Mesenchymal stem cell (in vitro differentiated cells and primary cell): ENCODE measurements around the gene KIF18B.

Source experiments
- DNase-seq: peaks from one replicate; pipeline ENCODE4 v3.0.0-alpha.2; 2013
- H2AFZ ChIP-seq: one replicate; pipeline ENCODE4 v1.6.1; 2013; ENCODE audit warnings: low read depth, mild to moderate bottlenecking, control low read depth, inconsistent platforms, low read length, moderate library complexity
- H2AK5ac ChIP-seq: 2 replicates; pipeline ENCODE4 v1.6.1; 2013; ENCODE audit warnings: low read length, moderate library complexity, mild to moderate bottlenecking, inconsistent platforms; ENCODE audit not compliant: severe bottlenecking
- H2BK120ac ChIP-seq: one replicate; pipeline ENCODE4 v1.6.1; 2013; ENCODE audit warnings: low read depth, mild to moderate bottlenecking, inconsistent platforms, low read length, moderate library complexity
- H2BK12ac ChIP-seq, 2 experiments: one replicate each; pipeline ENCODE4 v1.6.1; 2013; ENCODE audit warnings: inconsistent platforms in 2 of 2, low read length in 2 of 2, mild to moderate bottlenecking in 2 of 2, moderate library complexity in 2 of 2, control low read depth in 1 of 2
- H2BK15ac ChIP-seq: one replicate; pipeline ENCODE4 v1.6.1; 2013; ENCODE audit warnings: mild to moderate bottlenecking, low read depth, inconsistent platforms; ENCODE audit not compliant: poor library complexity, severe bottlenecking
- H2BK5ac ChIP-seq: 2 replicates; pipeline ENCODE4 v1.6.1; 2013; ENCODE audit warnings: low read depth, mild to moderate bottlenecking, low read length, control low read depth, inconsistent platforms; ENCODE audit not compliant: poor library complexity, severe bottlenecking
- H3K14ac ChIP-seq, 2 experiments: one replicate each; pipeline ENCODE4 v1.6.1; 2013; ENCODE audit warnings: inconsistent platforms in 2 of 2, low read length in 2 of 2, control low read depth in 1 of 2, mild to moderate bottlenecking in 1 of 2, moderate library complexity in 1 of 2
- H3K18ac ChIP-seq, 2 experiments: one replicate each; pipeline ENCODE4 v1.6.1; 2013; ENCODE audit warnings: inconsistent platforms in 2 of 2, low read length in 2 of 2, control low read depth in 1 of 2, low read depth in 1 of 2, mild to moderate bottlenecking in 1 of 2
- H3K23ac ChIP-seq, 2 experiments: one replicate each; pipeline ENCODE4 v1.6.1; 2013; ENCODE audit warnings: inconsistent platforms in 2 of 2, low read length in 2 of 2, mild to moderate bottlenecking in 2 of 2, moderate library complexity in 2 of 2, control low read depth in 1 of 2
- H3K27ac ChIP-seq: 2 replicates; pipeline ENCODE4 v1.5.1; 2013; ENCODE audit warnings: mild to moderate bottlenecking, moderate library complexity, low read length, control low read depth, inconsistent platforms; ENCODE audit not compliant: poor library complexity, severe bottlenecking
- H3K27me3 ChIP-seq, 2 experiments: 2 replicates each; pipeline versions ENCODE4 v1.6.1 to v1.7.0; 2013; ENCODE audit warnings: low read length in 2 of 2, mild to moderate bottlenecking in 2 of 2, moderate library complexity in 2 of 2, control low read depth in 1 of 2, inconsistent platforms in 1 of 2; ENCODE audit not compliant: control insufficient read depth in 1 of 2, insufficient read depth in 1 of 2
- H3K36me3 ChIP-seq, 2 experiments: 2 replicates each; pipeline versions ENCODE4 v1.6.1 to v1.7.0; 2013; ENCODE audit warnings: low read length in 2 of 2, control low read depth in 1 of 2, inconsistent platforms in 1 of 2, low read depth in 1 of 2, mild to moderate bottlenecking in 1 of 2; ENCODE audit not compliant: insufficient read depth in 2 of 2, control insufficient read depth in 1 of 2
- H3K4ac ChIP-seq, 2 experiments: one replicate each; pipeline ENCODE4 v1.6.1; 2013; ENCODE audit warnings: inconsistent platforms in 2 of 2, low read length in 2 of 2, mild to moderate bottlenecking in 2 of 2, moderate library complexity in 2 of 2, control low read depth in 1 of 2, low read depth in 1 of 2
- H3K4me1 ChIP-seq: 2 replicates; pipeline ENCODE4 v1.6.1; 2013; ENCODE audit warnings: low read depth, low read length, control low read depth; ENCODE audit not compliant: control insufficient read depth, insufficient read depth
- H3K4me2 ChIP-seq: 2 replicates; pipeline ENCODE4 v1.6.1; 2013; ENCODE audit warnings: low read length, mild to moderate bottlenecking, inconsistent platforms; ENCODE audit not compliant: poor library complexity, severe bottlenecking
- H3K4me3 ChIP-seq, 2 experiments: 2 replicates each; pipeline versions ENCODE4 v1.5.1 to v1.7.0; 2013; ENCODE audit warnings: low read length in 2 of 2, mild to moderate bottlenecking in 2 of 2, control low read depth in 1 of 2, low read depth in 1 of 2; ENCODE audit not compliant: insufficient read depth in 1 of 2
- H3K79me1 ChIP-seq: replicated peaks from 2 replicates; pipeline ENCODE4 v1.6.1; 2013; ENCODE audit warnings: mild to moderate bottlenecking, control low read depth, low read length, inconsistent platforms; ENCODE audit not compliant: poor library complexity, severe bottlenecking
- H3K9ac ChIP-seq: 2 replicates; pipeline ENCODE4 v1.7.0; 2013; ENCODE audit warnings: mild to moderate bottlenecking, low read length, moderate library complexity
- H3K9me3 ChIP-seq: 2 replicates; pipeline ENCODE4 v1.7.0; 2013; ENCODE audit warnings: mild to moderate bottlenecking, low read length; ENCODE audit not compliant: control insufficient read depth
- H4K8ac ChIP-seq: one replicate; pipeline ENCODE4 v1.6.1; 2013; ENCODE audit warnings: inconsistent platforms, mild to moderate bottlenecking, low read length, moderate library complexity
- H4K91ac ChIP-seq: one replicate; pipeline ENCODE4 v1.6.1; 2013; ENCODE audit warnings: mild to moderate bottlenecking, low read length, inconsistent platforms
- WGBS: methylation state at CpG from one replicate; pipeline ENCODE4 v1.1.7; 2013; ENCODE audit warnings: mixed read lengths; 5-methylcytosine and 5-hydroxymethylcytosine counted together

KIF18B gene

GRCh38 chr17:44922746-44923470, 24.7 kb downstream of the KIF18B start:
- Histone ChIP-seq H3K14ac (no peak overlapping the region), H3K27me3 (peaks cover 8 to 25% of the 10 kb centered on the region in 2 experiments), H3K36me3 (peaks cover 3 to 13% of the 10 kb centered on the region in 2 experiments), H2BK12ac (no peak overlapping the region), H2BK15ac (peak overlapping the region; percentile 8), H3K79me1 (peaks cover 3% of the 10 kb centered on the region), H3K23ac (no peak overlapping the region), H3K4me3 (peak overlapping the region in 1 of 2 experiments; percentile 40), H3K4ac (no peak overlapping the region), H2AK5ac (no peak overlapping the region), H3K4me2 (no peak overlapping the region), H4K8ac (no peak overlapping the region), H2BK5ac (no peak overlapping the region), H3K27ac (no peak overlapping the region), H2BK120ac (no peak overlapping the region), H3K18ac (no peak overlapping the region), H3K9me3 (no peaks in the 10 kb centered on the region), H2AFZ (no peak overlapping the region), H3K9ac (no peak overlapping the region), H3K4me1 (peaks cover 2% of the 10 kb centered on the region), H4K91ac (no peak overlapping the region)
- DNase-seq: no peak
- 91% methylated on average over 19 of the region's 19 CpGs for WGBS

GRCh38 chr17:44922136-44922535, 25.4 kb downstream of the KIF18B start:
- peaks cover 7% of the 10 kb centered on the region for H3K4me1 ChIP-seq
- WGBS: 95% methylated on average over 6 of the region's 6 CpGs

DNA sequence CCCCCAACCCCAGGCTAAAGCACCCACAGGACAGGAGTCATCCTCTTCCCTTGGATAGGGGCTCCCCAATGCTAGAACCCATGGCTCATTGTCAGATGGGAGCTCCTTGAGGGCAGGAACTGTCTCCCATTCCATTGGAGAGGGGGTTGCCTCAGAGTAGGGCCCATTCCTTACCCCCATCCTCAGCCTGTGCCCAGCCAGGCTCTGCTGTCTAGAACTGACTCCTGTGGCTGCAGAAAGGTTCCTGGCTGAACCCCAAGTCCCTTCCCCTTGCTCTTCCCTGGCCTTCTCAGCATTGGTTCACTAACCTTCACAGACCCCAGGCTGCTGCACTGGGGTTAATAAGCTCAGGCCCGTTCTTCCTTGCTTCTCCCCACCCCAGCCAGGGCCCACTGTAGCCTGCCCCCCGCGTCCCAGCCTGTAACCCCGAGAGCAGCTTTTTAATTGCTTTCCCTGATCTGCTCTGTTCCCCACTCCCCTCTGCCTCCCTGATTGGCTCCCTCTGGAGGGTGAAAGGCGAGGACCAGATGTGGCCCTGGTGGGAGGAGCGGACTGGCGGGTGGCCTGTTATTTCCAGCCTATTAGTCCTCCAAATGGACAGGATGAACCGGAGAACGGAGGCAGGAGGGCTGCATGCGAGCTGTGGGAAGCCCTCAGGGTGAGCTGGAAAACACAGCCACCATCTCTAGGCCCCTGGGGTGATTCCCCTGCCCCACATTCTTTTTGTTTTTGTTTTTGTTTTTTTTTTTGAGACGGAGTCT, 26.3 kb downstream of the KIF18B start:
- Histone ChIP-seq H2BK15ac (peak overlapping the region; percentile 3), H4K91ac (no peak overlapping the region), H3K27ac (no peak overlapping the region), H3K79me1 (peaks cover 3% of the 10 kb centered on the region), H3K36me3 (peaks cover 0 to 5% of the 10 kb centered on the region in 2 experiments), H3K14ac (no peak overlapping the region), H2AFZ (no peak overlapping the region), H3K4ac (no peak overlapping the region), H2BK5ac (no peak overlapping the region), H3K9me3 (no peaks in the 10 kb centered on the region), H3K27me3 (peaks cover 8 to 25% of the 10 kb centered on the region in 2 experiments), H2BK12ac (no peak overlapping the region), H2AK5ac (no peak overlapping the region), H3K9ac (no peak overlapping the region), H3K4me1 (peaks cover 16% of the 10 kb centered on the region), H2BK120ac (no peak overlapping the region), H3K18ac (no peak overlapping the region), H3K4me3 (no peak overlapping the region), H4K8ac (peak overlapping the region; percentile 43), H3K23ac (no peak overlapping the region), H3K4me2 (no peak overlapping the region)
- DNase-seq: no peak
- 50% methylated on average over 11 of the region's 11 CpGs for WGBS

More at GRCh38 chr17:44922136-44922535, 25.4 kb downstream of the KIF18B start:
- no peak overlapping the region for H3K4ac ChIP-seq
- H2AK5ac ChIP-seq: no peak overlapping the region
- no peak overlapping the region for H3K14ac ChIP-seq
- peaks cover 3% of the 10 kb centered on the region for H3K79me1 ChIP-seq
- no peak overlapping the region for H3K27ac ChIP-seq
- H2BK120ac ChIP-seq: peak overlapping the region; percentile 29
- H3K23ac ChIP-seq: no peak overlapping the region
- no peak overlapping the region for H3K4me2 ChIP-seq
- no peak overlapping the region for H2BK15ac ChIP-seq
- H3K9me3 ChIP-seq: no peaks in the 10 kb centered on the region
- DNase-seq: no peak
- no peak overlapping the region for H3K4me3 ChIP-seq
- H2BK5ac ChIP-seq: no peak overlapping the region
- H4K8ac ChIP-seq: no peak overlapping the region
- peaks cover 0 to 9% of the 10 kb centered on the region in 2 experiments for H3K36me3 ChIP-seq
- H3K27me3 ChIP-seq: peaks cover 8 to 25% of the 10 kb centered on the region in 2 experiments
- H2BK12ac ChIP-seq: no peak overlapping the region
- no peak overlapping the region for H2AFZ ChIP-seq
- no peak overlapping the region for H3K9ac ChIP-seq
- H3K18ac ChIP-seq: no peak overlapping the region
- H4K91ac ChIP-seq: no peak overlapping the region

DNA sequence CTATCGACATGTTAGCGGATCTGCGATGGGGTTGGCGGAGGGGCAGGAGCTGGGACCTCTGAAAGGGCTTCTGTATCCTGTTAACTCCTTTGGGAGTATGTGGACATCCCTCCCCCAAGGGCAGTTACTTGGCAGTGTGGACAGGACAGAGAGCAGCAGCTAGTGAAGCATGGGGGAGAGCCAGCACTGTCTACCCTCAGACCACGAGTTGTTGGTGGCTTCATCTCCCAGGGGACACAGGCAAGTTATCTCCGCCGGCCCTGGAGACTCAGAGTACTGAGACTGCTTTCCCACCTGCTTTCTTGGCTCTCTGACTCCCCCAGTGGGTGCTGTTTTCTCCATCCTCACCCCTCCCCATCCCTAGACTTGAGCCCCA, 27.0 kb downstream of the KIF18B start:
- no peak overlapping the region for H3K27ac ChIP-seq
- peak overlapping the region in 1 of 2 experiments; percentile 29 for H2BK12ac ChIP-seq
- H2BK120ac ChIP-seq: no peak overlapping the region
- no peak overlapping the region for H4K91ac ChIP-seq
- WGBS: 79% methylated on average over 7 of the region's 7 CpGs
- H3K27me3 ChIP-seq: peaks cover 8 to 26% of the 10 kb centered on the region in 2 experiments
- no peak overlapping the region for H3K18ac ChIP-seq
- H4K8ac ChIP-seq: no peak overlapping the region
- H2BK15ac ChIP-seq: no peak overlapping the region
- no peaks in the 10 kb centered on the region for H3K79me1 ChIP-seq
- H3K4me1 ChIP-seq: peaks cover 20% of the 10 kb centered on the region
- no peak for DNase-seq
- H3K14ac ChIP-seq: no peak overlapping the region
- H2BK5ac ChIP-seq: no peak overlapping the region
- H3K9me3 ChIP-seq: no peaks in the 10 kb centered on the region
- H3K4me2 ChIP-seq: no peak overlapping the region
- no peaks in the 10 kb centered on the region for H3K36me3 ChIP-seq
- H3K9ac ChIP-seq: no peak overlapping the region
- no peak overlapping the region for H3K23ac ChIP-seq
- H2AFZ ChIP-seq: no peak overlapping the region
- no peak overlapping the region for H3K4me3 ChIP-seq
- H3K4ac ChIP-seq: no peak overlapping the region
- no peak overlapping the region for H2AK5ac ChIP-seq
